Endothelial cell of umbilical vein (primary cell): ENCODE data around the gene VSX2. TPM values are rescaled to one million over a fixed set of nuclear protein-coding genes. Genes with fewer than 3 reads are reported as not detected.

Experiments used
- Bru-seq: library from RNA; stranded (reverse); fragments of 400-500 nt; gene quantifications from one replicate; lab custom pipeline; 2021; lab: Mats Ljungman, UMichigan
- BruChase-seq, 2 experiments: library from RNA; stranded (reverse); fragments of 400-500 nt; gene quantifications; one replicate each; lab custom pipeline; 2021; lab: Mats Ljungman, UMichigan
- BruUV-seq: library from RNA; stranded (reverse); fragments of 400-500 nt; replicated peaks from 2 replicates; lab custom pipeline; 2021; lab: Mats Ljungman, UMichigan
- CTCF ChIA-PET: fragments of 300-600, 350-600 bp; sonication (Branson Sonifier 250); formaldehyde crosslinking; loops from one replicate; lab custom pipeline; 2021; ENCODE audit warnings: antibody characterized with exemption, inconsistent platforms; lab: Charles Lee
- POLR2A ChIA-PET: fragments of 300-600, 350-600 bp; sonication (Branson Sonifier 250); formaldehyde crosslinking; loops from one replicate; lab custom pipeline; 2021; ENCODE audit warnings: antibody characterized with exemption, inconsistent platforms; lab: Charles Lee
- DNase-seq: peaks from one replicate; pipeline ENCODE4 v3.0.0-alpha.2; 2011; ENCODE audit warnings: low read depth, low spot score
- FAIRE-seq: peaks from 2 replicates; lab custom pipeline; 2011; peaks lifted over from hg19 to GRCh38; lab: Jason Lieb, UNC
- H2AFZ ChIP-seq: 2 replicates; pipeline ENCODE4 v1.6.0; 2012; ENCODE audit warnings: low read depth, low read length, control low read depth, inconsistent platforms
- H3K27ac ChIP-seq: 2 replicates; pipeline ENCODE4 v1.5.1; 2011; ENCODE audit warnings: low read depth, mild to moderate bottlenecking, control low read depth, low read length, moderate library complexity; ENCODE audit not compliant: insufficient read depth
- H3K27me3 ChIP-seq, 2 experiments: 2 replicates each; pipeline versions ENCODE4 v1.6.0 to v1.6.1; 2011; ENCODE audit warnings: low read length in 2 of 2, mixed read lengths in 1 of 2; ENCODE audit not compliant: control insufficient read depth in 2 of 2, insufficient read depth in 2 of 2
- H3K36me3 ChIP-seq, 2 experiments: 2 replicates in 1 of 2; 3 replicates in 1 of 2; pipeline ENCODE4 v1.5.1; 2011; ENCODE audit warnings: low read length in 2 of 2, mild to moderate bottlenecking in 1 of 2, moderate library complexity in 1 of 2; ENCODE audit not compliant: control insufficient read depth in 2 of 2, insufficient read depth in 2 of 2; ENCODE audit errors: extremely low read depth in 1 of 2
- H3K4me1 ChIP-seq: 3 replicates; pipeline ENCODE4 v1.5.1; 2011; ENCODE audit warnings: mild to moderate bottlenecking, low read length; ENCODE audit not compliant: control insufficient read depth, insufficient read depth; ENCODE audit errors: extremely low read depth
- H3K4me2 ChIP-seq: 2 replicates; pipeline ENCODE4 v1.6.1; 2011; ENCODE audit warnings: low read length, control low read depth, mixed read lengths; ENCODE audit not compliant: insufficient read depth
- H3K4me3 ChIP-seq, 3 experiments: fragments of 200-600 bp in 1 of 3; sonication (generic), shearing (Covaris generic) in 1 of 3; replicated peaks in 1 of 3; 2 replicates each; pipeline ENCODE4 v1.5.1; 2011 to 2016; ENCODE audit warnings: control low read depth in 3 of 3, low read length in 3 of 3, mild to moderate bottlenecking in 2 of 3, inconsistent platforms in 1 of 3, low read depth in 1 of 3, moderate library complexity in 1 of 3; ENCODE audit not compliant: insufficient read depth in 1 of 3
- H3K79me2 ChIP-seq: 2 replicates; pipeline ENCODE4 v1.6.0; 2012; ENCODE audit warnings: low read length, inconsistent platforms; ENCODE audit not compliant: control insufficient read depth, insufficient read depth
- H3K9ac ChIP-seq: replicated peaks from 2 replicates; pipeline ENCODE3; 2011; ENCODE audit warnings: low read length, control low read depth; ENCODE audit not compliant: insufficient read depth; ENCODE audit errors: extremely low read depth
- H3K9me1 ChIP-seq: replicated peaks from 3 replicates; pipeline ENCODE4 v1.6.0; 2011; ENCODE audit warnings: mild to moderate bottlenecking, low read length; ENCODE audit not compliant: control insufficient read depth, insufficient read depth; ENCODE audit errors: extremely low read depth
- H3K9me3 ChIP-seq: replicated peaks from 2 replicates; pipeline ENCODE4 v1.5.1; 2012; ENCODE audit warnings: low read length, inconsistent platforms; ENCODE audit not compliant: control insufficient read depth, insufficient read depth
- H4K20me1 ChIP-seq: replicated peaks from 2 replicates; pipeline ENCODE3; 2011; ENCODE audit warnings: mild to moderate bottlenecking, low read length; ENCODE audit not compliant: control insufficient read depth, insufficient read depth; ENCODE audit errors: extremely low read depth
- CTCF ChIP-seq, 2 donors: IDR thresholded peaks; 1 replicate in 1 of 2; 2 replicates in 1 of 2; pipeline ENCODE4 v1.5.1; 2011; ENCODE audit warnings: low read length in 2 of 2, mild to moderate bottlenecking in 2 of 2, moderate library complexity in 2 of 2, control low read depth in 1 of 2, inconsistent platforms in 1 of 2, low read depth in 1 of 2; ENCODE audit not compliant: insufficient read depth in 1 of 2; ENCODE audit errors: extremely low read depth in 1 of 2
- EZH2 ChIP-seq: IDR thresholded peaks from 2 replicates; pipeline ENCODE4 v1.6.1; 2012; ENCODE audit warnings: borderline replicate concordance, low read depth, mild to moderate bottlenecking, moderate library complexity, low read length, inconsistent platforms; ENCODE audit not compliant: severe bottlenecking
- FOS ChIP-seq: IDR thresholded peaks from 2 replicates; pipeline ENCODE4 v1.6.1; 2011; ENCODE audit warnings: mild to moderate bottlenecking, low read length, moderate library complexity, borderline replicate concordance; ENCODE audit not compliant: insufficient read depth
- GATA2 ChIP-seq: IDR thresholded peaks from 2 replicates; pipeline ENCODE4 v1.7.0; 2011; ENCODE audit warnings: low read depth, mild to moderate bottlenecking, moderate library complexity, mixed read lengths, low read length; ENCODE audit not compliant: insufficient read length, insufficient read depth
- JUN ChIP-seq: IDR thresholded peaks from 2 replicates; pipeline ENCODE4 v1.6.1; 2011; ENCODE audit warnings: borderline replicate concordance, low read depth; ENCODE audit not compliant: insufficient read length, insufficient read depth
- MAX ChIP-seq: IDR thresholded peaks from 2 replicates; pipeline ENCODE4 v1.6.1; 2011; ENCODE audit not compliant: insufficient read depth, insufficient read length
- MYC ChIP-seq: IDR thresholded peaks from one replicate; pipeline ENCODE4 v1.6.1; 2011; ENCODE audit warnings: mild to moderate bottlenecking, low read depth, low read length
- POLR2A ChIP-seq: IDR thresholded peaks from 2 replicates; pipeline ENCODE4 v1.6.1; 2012; ENCODE audit warnings: low read depth, mild to moderate bottlenecking, control low read depth, low read length
- POLR2AphosphoS5 ChIP-seq: IDR thresholded peaks from 2 replicates; pipeline ENCODE4 v1.6.1; 2012; ENCODE audit warnings: low read depth, mild to moderate bottlenecking, control low read depth, low read length, moderate library complexity; ENCODE audit not compliant: insufficient read depth
- dilution Hi-C: fragments of 300-500 bp; cut with MboI; formaldehyde crosslinking; loops from one replicate; pipeline ENCODE4 v1.15.0; 2019; ENCODE audit warnings: low sequenced_read_pairs; ENCODE audit not compliant: extremely low pct_ligation_motif_present
- intact Hi-C: fragments of 100-400 bp; cut with micrococcal nuclease; formaldehyde crosslinking; loops from one replicate; pipeline ENCODE4 v1.10.0; 2022
- long read RNA-seq: library from polyadenylated mRNA; stranded (forward); transcript quantifications from one replicate; pipeline ENCODE4 v2.0.0, GENCODE V29; 2021
- polyA minus RNA-seq, 3 experiments: library from RNA; depleted of rRNA, polyadenylated mRNA; stranded (reverse); fragments of >200 nt; gene quantifications; 1 replicate in 1 of 3; 2 replicates in 2 of 3; pipeline ENCODE4 v1.2.3, GENCODE V29; 2011
- polyA plus RNA-seq, 4 experiments: library from polyadenylated mRNA; depleted of rRNA in 3 of 4; stranded (reverse) in 3 of 4; unstranded in 1 of 4; fragments of >200 nt; gene quantifications; 2 replicates each; pipeline versions ENCODE4 v1.2.1 to v1.2.3, GENCODE V29; 2011 to 2012; ENCODE audit warnings: missing spikeins in 1 of 4
- total RNA-seq: library from RNA; stranded (reverse); gene quantifications from 2 replicates; pipeline ENCODE4 v1.2.3, GENCODE V29; 2021

Gene VSX2
- total RNA-seq: not detected in 2 replicates
- polyA plus RNA-seq: not detected in 2 replicates
- polyA plus RNA-seq (2011; cell fraction: cytosol; rRNA removed): 0.01 TPM in 1 of 2 replicates, not detected in the other
- not detected in 2 replicates for polyA plus RNA-seq (2011; cell fraction: nucleus; rRNA removed)
- polyA plus RNA-seq (2012): 0.05 TPM in 1 of 2 replicates, not detected in the other
- not detected in 2 replicates for polyA minus RNA-seq
- polyA minus RNA-seq (2011; cell fraction: cytosol; rRNA and poly(A)+ RNA removed): not detected
- not detected in 2 replicates for polyA minus RNA-seq (2011; cell fraction: nucleus; rRNA and poly(A)+ RNA removed)
- Bru-seq, nascent RNA: not detected
- not detected for BruChase-seq, experiment 1, labeled RNA remaining after a 6-hour chase
- not detected for BruChase-seq, experiment 2, labeled RNA remaining after a 2-hour chase
- long read RNA-seq: 0 reads

- no peaks in the 10 kb centered on the region for H3K36me3 ChIP-seq
- no peaks in the 10 kb centered on the region for H4K20me1 ChIP-seq
- intact Hi-C loops: no loop called here
- H3K27me3 ChIP-seq: peaks cover 74 to 76% of the 10 kb centered on the region in 2 experiments
- no peak within 1 kb of the TSS for H3K4me2 ChIP-seq
- H3K79me2 ChIP-seq: no peaks in the 10 kb centered on the region
- BruUV-seq: no TSS peak
- DNase-seq: no peak
- H3K9me3 ChIP-seq: no peaks in the 10 kb centered on the region
- dilution Hi-C loops: no loop called here
- ChIA-PET POLR2A (no interaction called here), CTCF (no interaction called here)
- no peaks in the 10 kb centered on the region for H3K9me1 ChIP-seq
- H2AFZ ChIP-seq: no peak within 1 kb of the TSS
- no peak within 1 kb of the TSS for H3K9ac ChIP-seq
- H3K27ac ChIP-seq: no peak within 1 kb of the TSS
- H3K4me1 ChIP-seq: peaks cover 3% of the 10 kb centered on the region
- TF ChIP-seq MYC (no peak), MAX (no peak), POLR2AphosphoS5 (no peak), EZH2 (no peak), FOS (no peak), CTCF (IDR thresholded peaks at IDR 0.05; ENCODE audit: extremely low read depth in 1 of 2, insufficient read depth in 1 of 2, low read depth in 1 of 2, low read length in 2 of 2) (no peak), POLR2A (no peak), JUN (no peak), GATA2 (no peak)
- H3K4me3 ChIP-seq: no peak within 1 kb of the TSS
- FAIRE-seq: no peak
Measured at GRCh38 chr14:74238974-74239847, at the start of gene VSX2. Gene VSX2, plus strand, starts transcription at chr14:74239449. Its CDS starts 113 bp downstream, at chr14:74239562.
